ENCODE results near the gene XXYLT1.
"Not testable (repeated sequence)": the region's sequence is repeated elsewhere in the genome, so short reads cannot be mapped to it uniquely, and the experiment has no call there.

Gene XXYLT1

DNA sequence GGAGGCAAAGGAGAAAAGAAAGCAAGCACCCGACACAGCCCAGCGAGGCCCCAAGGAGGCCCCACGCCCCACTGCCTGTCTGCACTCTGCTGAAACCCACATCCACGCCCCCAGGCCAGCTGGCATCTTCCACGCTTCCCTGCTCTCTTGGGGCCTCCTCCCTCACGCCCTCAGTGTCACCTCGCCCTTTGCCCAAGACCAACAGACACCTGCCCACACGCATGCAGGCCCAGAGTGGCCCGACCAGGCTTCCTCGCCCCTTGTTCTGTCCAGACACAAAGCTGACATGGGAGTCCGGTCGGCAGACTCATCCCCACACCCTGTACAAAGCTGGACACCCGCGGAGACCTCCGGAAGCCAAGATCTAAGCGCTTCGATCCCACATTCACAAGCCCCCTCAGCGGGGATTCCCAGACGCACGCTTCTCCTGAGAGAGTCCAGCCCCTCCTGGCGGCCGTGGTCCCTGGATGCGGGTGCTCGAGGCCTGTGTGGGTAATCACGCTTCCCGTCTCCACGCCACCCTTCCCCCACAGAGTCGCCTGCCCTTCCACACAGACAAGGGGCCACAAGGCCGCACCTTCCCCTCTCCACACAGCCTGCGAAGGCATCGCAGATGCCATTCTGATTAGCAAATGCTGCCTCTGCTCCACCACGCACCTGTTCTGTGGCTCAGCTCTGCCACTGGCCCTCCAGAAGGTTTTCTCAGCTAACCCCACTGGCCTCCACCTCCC lies 176.6 kb downstream of the XXYLT1 start:
- no peaks in the 10 kb centered on the region for H3K36me3 ChIP-seq (ENCODE audit: low read depth)
- peaks cover 24% of the 10 kb centered on the region for H3K4me1 ChIP-seq (ENCODE audit: insufficient read depth, poor library complexity, severe bottlenecking)
- no peak for DNase-seq (ENCODE audit: low spot score)
- no peaks in the 10 kb centered on the region for H3K9me3 ChIP-seq (ENCODE audit: severe bottlenecking)
- no peak overlapping the region for H3K4me3 ChIP-seq (ENCODE audit: severe bottlenecking)
- H3K27ac ChIP-seq (ENCODE audit: poor library complexity, severe bottlenecking) = no peak overlapping the region
- ATAC-seq (ENCODE audit: low read depth) = no peak
- TF ChIP-seq, protein P1, sequence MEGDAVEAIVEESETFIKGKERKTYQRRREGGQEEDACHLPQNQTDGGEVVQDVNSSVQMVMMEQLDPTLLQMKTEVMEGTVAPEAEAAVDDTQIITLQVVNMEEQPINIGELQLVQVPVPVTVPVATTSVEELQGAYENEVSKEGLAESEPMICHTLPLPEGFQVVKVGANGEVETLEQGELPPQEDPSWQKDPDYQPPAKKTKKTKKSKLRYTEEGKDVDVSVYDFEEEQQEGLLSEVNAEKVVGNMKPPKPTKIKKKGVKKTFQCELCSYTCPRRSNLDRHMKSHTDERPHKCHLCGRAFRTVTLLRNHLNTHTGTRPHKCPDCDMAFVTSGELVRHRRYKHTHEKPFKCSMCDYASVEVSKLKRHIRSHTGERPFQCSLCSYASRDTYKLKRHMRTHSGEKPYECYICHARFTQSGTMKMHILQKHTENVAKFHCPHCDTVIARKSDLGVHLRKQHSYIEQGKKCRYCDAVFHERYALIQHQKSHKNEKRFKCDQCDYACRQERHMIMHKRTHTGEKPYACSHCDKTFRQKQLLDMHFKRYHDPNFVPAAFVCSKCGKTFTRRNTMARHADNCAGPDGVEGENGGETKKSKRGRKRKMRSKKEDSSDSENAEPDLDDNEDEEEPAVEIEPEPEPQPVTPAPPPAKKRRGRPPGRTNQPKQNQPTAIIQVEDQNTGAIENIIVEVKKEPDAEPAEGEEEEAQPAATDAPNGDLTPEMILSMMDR (IDR thresholded peaks at IDR 0.05; ENCODE audit: poor library complexity, severe bottlenecking) = no peak
- H3K27me3 ChIP-seq (ENCODE audit: insufficient read depth, poor library complexity, severe bottlenecking) = no peaks in the 10 kb centered on the region

DNA sequence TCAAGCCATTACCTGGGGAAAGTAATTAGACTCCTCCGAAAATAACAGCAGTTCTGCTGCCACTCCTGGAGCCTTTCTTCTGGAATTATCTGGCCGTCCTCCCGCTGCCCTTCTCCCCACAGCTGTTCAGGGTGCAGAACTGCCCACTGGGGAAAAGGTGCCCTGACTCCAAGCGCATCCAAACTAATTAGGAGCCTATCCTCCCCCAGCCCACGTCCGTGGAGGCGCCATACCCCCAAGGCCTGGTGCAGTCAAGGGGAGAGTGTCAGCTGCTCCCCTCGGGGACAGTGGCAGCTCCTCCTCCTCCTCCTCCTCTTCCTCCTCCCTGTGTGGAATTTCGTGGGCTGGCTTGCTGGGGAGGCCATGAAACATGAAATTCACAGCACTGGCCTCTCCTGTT lies 177.2 kb downstream of the XXYLT1 start:
- H3K4me1 ChIP-seq (ENCODE audit: insufficient read depth, poor library complexity, severe bottlenecking) = peaks cover 24% of the 10 kb centered on the region
- ATAC-seq (ENCODE audit: low read depth) (no peak), DNase-seq (ENCODE audit: low spot score) (no peak)
- no peaks in the 10 kb centered on the region for H3K9me3 ChIP-seq (ENCODE audit: severe bottlenecking)
- H3K27me3 ChIP-seq (ENCODE audit: insufficient read depth, poor library complexity, severe bottlenecking) = no peaks in the 10 kb centered on the region
- TF ChIP-seq, protein P1 (IDR thresholded peaks at IDR 0.05; ENCODE audit: poor library complexity, severe bottlenecking) = no peak
- H3K4me3 ChIP-seq (ENCODE audit: severe bottlenecking) = no peak overlapping the region
- no peak overlapping the region for H3K27ac ChIP-seq (ENCODE audit: poor library complexity, severe bottlenecking)
- no peaks in the 10 kb centered on the region for H3K36me3 ChIP-seq (ENCODE audit: low read depth)

DNA sequence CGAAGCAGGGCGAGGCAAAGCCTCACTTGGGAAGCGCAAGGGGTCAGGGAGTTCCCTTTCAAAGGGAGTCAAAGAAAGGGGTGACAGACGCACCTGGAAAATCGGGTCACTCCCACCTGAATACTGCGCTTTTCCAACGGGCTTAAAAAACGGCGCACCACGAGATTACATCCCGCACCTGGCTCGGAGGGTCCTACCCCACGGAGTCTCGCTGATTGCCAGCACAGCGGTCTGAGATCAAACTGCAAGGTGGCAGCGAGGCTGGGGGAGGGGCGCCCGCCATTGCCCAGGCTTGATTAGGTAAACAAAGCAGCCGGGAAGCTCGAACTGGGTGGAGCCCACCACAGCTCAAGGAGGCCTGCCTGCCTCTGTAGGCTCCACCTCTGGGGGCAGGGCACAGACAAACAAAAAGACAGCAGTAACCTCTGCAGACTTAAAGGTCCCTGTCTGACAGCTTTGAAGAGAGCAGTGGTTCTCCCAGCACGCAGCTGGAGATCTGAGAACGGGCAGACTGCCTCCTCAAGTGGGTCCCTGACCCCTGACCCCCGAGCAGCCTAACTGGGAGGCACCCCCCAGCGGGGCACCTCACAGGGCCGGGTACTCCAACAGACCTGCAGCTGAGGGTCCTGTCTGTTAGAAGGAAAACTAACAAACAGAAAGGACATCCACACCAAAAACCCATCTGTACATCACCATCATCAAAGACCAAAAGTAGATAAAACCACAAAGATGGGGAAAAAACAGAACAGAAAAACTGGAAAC lies 182.9 kb downstream of the XXYLT1 start:
- not testable (repeated sequence) for H3K4me3 ChIP-seq (ENCODE audit: severe bottlenecking); H3K36me3 ChIP-seq (ENCODE audit: low read depth); H3K4me1 ChIP-seq (ENCODE audit: insufficient read depth, poor library complexity, severe bottlenecking); H3K9me3 ChIP-seq (ENCODE audit: severe bottlenecking); H3K27me3 ChIP-seq (ENCODE audit: insufficient read depth, poor library complexity, severe bottlenecking); DNase-seq (ENCODE audit: low spot score); ATAC-seq (ENCODE audit: low read depth); H3K27ac ChIP-seq (ENCODE audit: poor library complexity, severe bottlenecking)

DNA sequence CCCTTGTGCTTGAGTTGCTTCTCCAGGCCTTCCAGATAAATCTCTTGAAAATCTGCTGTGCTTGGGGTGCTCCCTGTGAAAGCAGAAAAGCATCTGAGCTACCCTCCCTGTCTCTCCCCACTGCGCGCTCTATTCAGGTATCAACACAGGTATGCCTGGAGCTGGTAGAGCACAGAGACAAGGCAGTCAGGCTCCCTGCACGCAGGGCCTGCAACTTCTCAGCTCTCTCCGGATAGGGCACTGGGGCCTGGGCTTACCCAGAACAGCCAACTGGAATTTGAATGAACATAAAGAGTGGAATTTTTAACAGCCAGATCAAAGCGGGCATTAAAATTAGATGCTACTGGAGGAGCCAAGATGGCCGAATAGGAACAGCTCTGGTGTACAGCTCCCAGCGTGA lies 183.6 kb downstream of the XXYLT1 start:
- no peaks in the 10 kb centered on the region for H3K36me3 ChIP-seq (ENCODE audit: low read depth)
- H3K4me3 ChIP-seq (ENCODE audit: severe bottlenecking) = no peak overlapping the region
- TF ChIP-seq, protein P1 (IDR thresholded peaks at IDR 0.05; ENCODE audit: poor library complexity, severe bottlenecking) = no peak
- DNase-seq (ENCODE audit: low spot score) (no peak), ATAC-seq (ENCODE audit: low read depth) (no peak)
- H3K27me3 ChIP-seq (ENCODE audit: insufficient read depth, poor library complexity, severe bottlenecking) = no peaks in the 10 kb centered on the region
- no peak overlapping the region for H3K27ac ChIP-seq (ENCODE audit: poor library complexity, severe bottlenecking)
- H3K4me1 ChIP-seq (ENCODE audit: insufficient read depth, poor library complexity, severe bottlenecking) = no peaks in the 10 kb centered on the region
- no peaks in the 10 kb centered on the region for H3K9me3 ChIP-seq (ENCODE audit: severe bottlenecking)

DNA sequence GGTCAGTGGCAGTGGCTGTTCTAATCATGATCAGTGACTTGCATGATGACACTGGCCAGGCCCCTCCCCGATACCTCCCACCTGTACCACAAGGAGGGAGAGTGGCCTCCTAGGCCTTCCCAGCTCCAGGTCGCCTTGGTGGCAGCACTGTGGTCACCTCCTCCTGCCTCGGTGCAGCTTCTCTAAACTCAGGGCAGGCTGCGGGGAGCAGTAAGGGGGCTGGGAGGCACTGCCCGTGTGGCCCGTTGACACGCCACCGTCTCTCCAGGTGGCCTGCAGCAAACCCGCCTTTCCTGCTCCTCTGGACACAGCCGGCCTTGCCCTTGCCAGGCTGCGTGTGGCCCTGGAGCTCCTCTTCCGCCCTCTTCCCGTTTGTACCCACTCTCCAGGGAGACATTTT lies 184.1 kb downstream of the XXYLT1 start:
- Histone ChIP-seq H3K36me3 (ENCODE audit: low read depth) (no peaks in the 10 kb centered on the region), H3K27me3 (ENCODE audit: insufficient read depth, poor library complexity, severe bottlenecking) (no peaks in the 10 kb centered on the region), H3K9me3 (ENCODE audit: severe bottlenecking) (no peaks in the 10 kb centered on the region), H3K27ac (ENCODE audit: poor library complexity, severe bottlenecking) (no peak overlapping the region), H3K4me1 (ENCODE audit: insufficient read depth, poor library complexity, severe bottlenecking) (no peaks in the 10 kb centered on the region), H3K4me3 (ENCODE audit: severe bottlenecking) (no peak overlapping the region)
- DNase-seq (ENCODE audit: low spot score) = no peak
- no peak for ATAC-seq (ENCODE audit: low read depth)
- TF ChIP-seq, protein P1 (IDR thresholded peaks at IDR 0.05; ENCODE audit: poor library complexity, severe bottlenecking) = no peak

Data from RWPE2 (cell line).